HepG2 (cell line): ENCODE data around the gene ZNF804A. TPM values are rescaled to one million over a fixed set of nuclear protein-coding genes. Genes with fewer than 3 reads are reported as not detected.

Source experiments
- ATAC-seq: fragments of 200-7000 bp; cut with Tn5 transposase; 3 replicates; pipeline ENCODE4 v1.9.1; 2020; ENCODE audit warnings: mild to moderate bottlenecking, moderate library complexity
- BruUV-seq: library from RNA; stranded (reverse); fragments of 400-500 nt; replicated peaks from 2 replicates; lab custom pipeline; 2021; lab: Mats Ljungman, UMichigan
- CTCF ChIA-PET: fragments of 300-600 bp; formaldehyde crosslinking; extraction: SDS; loops from one replicate; lab custom pipeline; 2021; ENCODE audit warnings: low total read pairs, inconsistent platforms, low intra/inter-chr PET ratio; lab: Yijun Ruan, JAX
- POLR2A ChIA-PET: fragments of 350-600 bp; sonication (Branson Sonifier 250); formaldehyde crosslinking; loops from one replicate; lab custom pipeline; 2020; ENCODE audit warnings: antibody characterized with exemption, inconsistent platforms; lab: Yijun Ruan, JAX
- DNase-seq: peaks from one replicate; pipeline ENCODE4 v3.0.0-alpha.2; 2015; ENCODE audit warnings: low spot score
- FAIRE-seq: peaks from 3 replicates; lab custom pipeline; 2011; peaks lifted over from hg19 to GRCh38; lab: Jason Lieb, UNC
- H2AFZ ChIP-seq: one replicate; pipeline ENCODE4 v1.6.1; 2011; ENCODE audit warnings: low read length, inconsistent platforms
- H3K27ac ChIP-seq: fragments of 300-600 bp; 3 replicates; pipeline ENCODE4 v1.8.0; 2011; ENCODE audit warnings: mixed run types, mild to moderate bottlenecking, mixed read lengths, low read length, inconsistent platforms; ENCODE audit not compliant: insufficient read depth; ENCODE audit errors: extremely low read length
- H3K27me3 ChIP-seq, 2 experiments: fragments of 200-600 bp in 1 of 2; 2 replicates in 1 of 2; 3 replicates in 1 of 2; pipeline versions ENCODE4 v1.6.0 to v1.8.0; 2011; ENCODE audit warnings: low read length in 2 of 2, mild to moderate bottlenecking in 2 of 2, moderate library complexity in 2 of 2, inconsistent platforms in 1 of 2; ENCODE audit not compliant: insufficient read depth in 2 of 2, control insufficient read depth in 1 of 2
- H3K36me3 ChIP-seq, 2 experiments: fragments of 200-600 bp in 1 of 2; replicated peaks in 1 of 2; 2 replicates in 1 of 2; 3 replicates in 1 of 2; pipeline versions ENCODE4 v1.5.1 to v1.8.0; 2011; ENCODE audit warnings: low read length in 2 of 2, inconsistent platforms in 1 of 2; ENCODE audit not compliant: insufficient read depth in 2 of 2, control insufficient read depth in 1 of 2
- H3K4me1 ChIP-seq: 2 replicates; pipeline ENCODE4 v1.5.1; 2012; ENCODE audit warnings: low read length, inconsistent platforms; ENCODE audit not compliant: insufficient read depth
- H3K4me2 ChIP-seq: 2 replicates; pipeline ENCODE4 v1.6.0; 2011; ENCODE audit warnings: low read depth, low read length, inconsistent platforms
- H3K4me3 ChIP-seq, 3 experiments: fragments of 200-600 bp in 1 of 3; sonication (generic), shearing (Covaris generic) in 1 of 3; replicated peaks in 1 of 3; 2 replicates each; pipeline ENCODE4 v1.5.1; 2011 to 2016; ENCODE audit warnings: low read length in 3 of 3, inconsistent platforms in 2 of 3, low read depth in 2 of 3, mild to moderate bottlenecking in 2 of 3, control low read depth in 1 of 3, mixed read lengths in 1 of 3; ENCODE audit not compliant: insufficient read depth in 1 of 3
- H3K79me2 ChIP-seq: one replicate; pipeline ENCODE4 v1.6.1; 2011; ENCODE audit warnings: low read length, inconsistent platforms; ENCODE audit not compliant: insufficient read depth
- H3K9ac ChIP-seq: 2 replicates; pipeline ENCODE4 v1.6.0; 2011; ENCODE audit warnings: mild to moderate bottlenecking, low read depth, low read length, inconsistent platforms; ENCODE audit not compliant: insufficient read depth
- H3K9me3 ChIP-seq: 2 replicates; pipeline ENCODE4 v1.5.1; 2012; ENCODE audit warnings: mild to moderate bottlenecking, low read length
- H4K20me1 ChIP-seq: 2 replicates; pipeline ENCODE4 v1.6.0; 2011; ENCODE audit warnings: inconsistent platforms, mild to moderate bottlenecking, low read length, moderate library complexity; ENCODE audit not compliant: insufficient read depth
- DMTF1 ChIP-seq: sonication (generic); formaldehyde crosslinking; IDR thresholded peaks from 2 replicates; pipeline ENCODE4 v1.4.0; 2020; ENCODE audit warnings: mild to moderate bottlenecking, missing genetic modification reagents
- ISL2 ChIP-seq: sonication (generic); formaldehyde crosslinking; IDR thresholded peaks from 2 replicates; pipeline ENCODE4 v1.5.0; 2020; ENCODE audit warnings: missing genetic modification reagents
- JARID2 ChIP-seq: sonication (generic); formaldehyde crosslinking; IDR thresholded peaks from 2 replicates; pipeline ENCODE4 v1.8.1; 2023; ENCODE audit warnings: missing genetic modification reagents, inconsistent platforms; ENCODE audit not compliant: insufficient replicate concordance
- TRIM22 ChIP-seq: fragments of 450-650 bp; IDR thresholded peaks from 2 replicates; pipeline ENCODE4 v1.6.1; 2017
- ZNF414 ChIP-seq: sonication (generic); formaldehyde crosslinking; IDR thresholded peaks from 2 replicates; pipeline ENCODE4 v1.5.0; 2020; ENCODE audit warnings: missing genetic modification reagents
- ZNF572 ChIP-seq: sonication (generic); formaldehyde crosslinking; IDR thresholded peaks from 2 replicates; pipeline ENCODE4 v1.5.1; 2020; ENCODE audit warnings: mild to moderate bottlenecking, missing genetic modification reagents
- ZNF576 ChIP-seq: sonication (generic); formaldehyde crosslinking; IDR thresholded peaks from 2 replicates; pipeline ENCODE4 v1.4.0; 2020; ENCODE audit warnings: mild to moderate bottlenecking, missing genetic modification reagents
- WGBS: methylation state at CpG from one replicate; pipeline ENCODE4 v1.1.6; 2017; ENCODE audit warnings: low lambda C conversion rate; 5-methylcytosine and 5-hydroxymethylcytosine counted together
- in situ Hi-C: cut with HindIII; loops from 2 replicates; pipeline ENCODE4 v1.10.0; 2017; ENCODE audit warnings: low pct_unique_long_range_greater_than_20kb; ENCODE audit not compliant: extremely low pct_ligation_motif_present
- intact Hi-C: fragments of 100-400 bp; cut with micrococcal nuclease; formaldehyde crosslinking; loops from one replicate; pipeline ENCODE4 v1.10.0; 2022; ENCODE audit not compliant: unreplicated experiment
- polyA plus RNA-seq, 8 experiments: library from polyadenylated mRNA; depleted of rRNA in 3 of 8; stranded (reverse) in 7 of 8; unstranded in 1 of 8; fragments of >200 nt; fragmentation: Illumina TruSeq in 4 of 8; extraction: Trizol in 4 of 8; gene quantifications; 2 replicates each; pipeline versions ENCODE4 v1.2.1 to v1.2.3, GENCODE V29; 2011 to 2016; ENCODE audit warnings: low read depth in 4 of 8, missing spikeins in 1 of 8, mixed read lengths in 1 of 8; ENCODE audit not compliant: insufficient read depth in 1 of 8
- total RNA-seq, 5 experiments: library from RNA; depleted of rRNA; stranded (reverse); fragments of >200 nt; fragmentation: Illumina TruSeq; extraction: Trizol; gene quantifications; 2 replicates each; pipeline ENCODE4 v1.2.3, GENCODE V29; 2016; ENCODE audit warnings: low read depth in 1 of 5

Gene ZNF804A
- total and polyA plus RNA-seq, 2 of the 13 experiments (the other 11 are each of a cell fraction or from before 2014, with no cell fraction given) = 0.07 to 0.09 TPM

- Histone ChIP-seq H3K4me2 (no peak overlapping the region), H3K79me2 (no peaks in the 10 kb centered on the region), H3K9me3 (peaks cover 44% of the 10 kb centered on the region), H3K27me3 (no peaks in the 10 kb centered on the region), H2AFZ (no peak overlapping the region), H3K9ac (no peak overlapping the region), H3K27ac (no peak overlapping the region), H4K20me1 (no peaks in the 10 kb centered on the region), H3K4me1 (no peaks in the 10 kb centered on the region), H3K4me3 (no peak overlapping the region), H3K36me3 (no peaks in the 10 kb centered on the region)
- FAIRE-seq (no peak), ATAC-seq (no peak), DNase-seq (no peak)
- intact Hi-C loops = no loop called here
- 30% methylated on average over 5 of the region's 5 CpGs for WGBS
- BruUV-seq = no TSS peak
- in situ Hi-C loops = no loop called here
- ChIA-PET CTCF (no interaction called here), POLR2A (no interaction called here)
- no peak for TF ChIP-seq ZNF576 (CRISPR knock-in tag)
- TF ChIP-seq ZNF414 = no peak
- no peak for TF ChIP-seq TRIM22
These were observed 340.1 kb downstream of the ZNF804A start for GRCh38 chr2:184938221-184938985.

GRCh38 chr2:184945326-184945725 is 347.0 kb downstream of the ZNF804A start:
- Histone ChIP-seq H2AFZ (no peak overlapping the region), H3K4me2 (no peak overlapping the region), H3K4me3 (no peak overlapping the region), H3K9me3 (peaks cover 34% of the 10 kb centered on the region), H3K36me3 (no peaks in the 10 kb centered on the region), H3K4me1 (no peaks in the 10 kb centered on the region), H3K79me2 (no peaks in the 10 kb centered on the region), H3K27ac (no peak overlapping the region), H4K20me1 (no peaks in the 10 kb centered on the region), H3K9ac (no peak overlapping the region), H3K27me3 (no peaks in the 10 kb centered on the region)
- no TSS peak for BruUV-seq
- WGBS = under 1% methylated on average over 4 of the region's 4 CpGs
- DNase-seq (no peak), ATAC-seq (no peak)
- ChIA-PET CTCF (no interaction called here), POLR2A (no interaction called here)
- in situ Hi-C loops = no loop called here
- intact Hi-C loops = no loop called here
- TF ChIP-seq JARID2 (CRISPR knock-in tag) (no peak), DMTF1 (CRISPR knock-in tag) (no peak), ZNF572 (CRISPR knock-in tag) (no peak), ISL2 (no peak)
- TF ChIP-seq, all 625 proteins: peak for 0
- FAIRE-seq = no peak
